Trophoblast cell (in vitro differentiated cells and primary cell): ENCODE results near the gene KIAA0040.

Experiments used
- DNase-seq, 2 donors: peaks; one replicate each; pipeline ENCODE4 v3.0.0-alpha.2; 2016
- H2AFZ ChIP-seq: 2 replicates; pipeline ENCODE4 v1.6.1; 2013; ENCODE audit warnings: low read length, moderate library complexity, mild to moderate bottlenecking; ENCODE audit not compliant: insufficient read depth, poor library complexity
- H2AK5ac ChIP-seq: 2 replicates; pipeline ENCODE4 v1.6.1; 2013; ENCODE audit warnings: mild to moderate bottlenecking, low read length
- H2BK120ac ChIP-seq: 2 replicates; pipeline ENCODE4 v1.6.1; 2013; ENCODE audit warnings: low read length, mild to moderate bottlenecking, moderate library complexity; ENCODE audit not compliant: insufficient read depth, poor library complexity
- H2BK12ac ChIP-seq: 2 replicates; pipeline ENCODE4 v1.6.1; 2013; ENCODE audit warnings: mild to moderate bottlenecking, low read length, moderate library complexity
- H2BK5ac ChIP-seq: 2 replicates; pipeline ENCODE4 v1.6.1; 2013; ENCODE audit warnings: low read length, low read depth, moderate library complexity, mild to moderate bottlenecking; ENCODE audit not compliant: poor library complexity
- H3K14ac ChIP-seq: 2 replicates; pipeline ENCODE4 v1.6.1; 2013; ENCODE audit warnings: mild to moderate bottlenecking, low read length
- H3K18ac ChIP-seq: 2 replicates; pipeline ENCODE4 v1.6.1; 2013; ENCODE audit warnings: mild to moderate bottlenecking, low read length
- H3K23ac ChIP-seq: 2 replicates; pipeline ENCODE4 v1.6.1; 2013; ENCODE audit warnings: low read length
- H3K27ac ChIP-seq: 2 replicates; pipeline ENCODE4 v1.5.1; 2013; ENCODE audit warnings: low read depth, mild to moderate bottlenecking, inconsistent platforms, low read length, moderate library complexity
- H3K27me3 ChIP-seq: 2 replicates; pipeline ENCODE4 v1.6.1; 2013; ENCODE audit warnings: inconsistent platforms, mild to moderate bottlenecking, low read length, moderate library complexity; ENCODE audit not compliant: insufficient read depth
- H3K36me3 ChIP-seq, 2 experiments: 1 replicate in 1 of 2; 2 replicates in 1 of 2; pipeline ENCODE4 v1.6.1; 2013; ENCODE audit warnings: low read length in 2 of 2, mild to moderate bottlenecking in 2 of 2, moderate library complexity in 1 of 2; ENCODE audit not compliant: insufficient read depth in 2 of 2, control insufficient read depth in 1 of 2
- H3K4ac ChIP-seq: 2 replicates; pipeline ENCODE4 v1.6.1; 2013; ENCODE audit warnings: low read depth, mild to moderate bottlenecking, low read length, moderate library complexity
- H3K4me1 ChIP-seq, 2 experiments: 1 replicate in 1 of 2; 2 replicates in 1 of 2; pipeline ENCODE4 v1.6.1; 2013; ENCODE audit warnings: low read length in 2 of 2, mild to moderate bottlenecking in 2 of 2, moderate library complexity in 1 of 2; ENCODE audit not compliant: insufficient read depth in 2 of 2, control insufficient read depth in 1 of 2
- H3K4me2 ChIP-seq: 2 replicates; pipeline ENCODE4 v1.6.1; 2013; ENCODE audit warnings: inconsistent platforms, mild to moderate bottlenecking, low read length, moderate library complexity
- H3K4me3 ChIP-seq: 2 replicates; pipeline ENCODE4 v1.5.1; 2013; ENCODE audit warnings: mild to moderate bottlenecking, low read depth, low read length, inconsistent platforms
- H3K79me1 ChIP-seq: one replicate; pipeline ENCODE4 v1.6.1; 2013; ENCODE audit warnings: low read length
- H3K79me2 ChIP-seq: 2 replicates; pipeline ENCODE4 v1.6.1; 2013; ENCODE audit warnings: low read length, mild to moderate bottlenecking; ENCODE audit not compliant: control insufficient read depth, insufficient read depth, poor library complexity
- H3K9ac ChIP-seq: 2 replicates; pipeline ENCODE4 v1.6.1; 2013; ENCODE audit warnings: mild to moderate bottlenecking, low read length
- H3K9me3 ChIP-seq: 2 replicates; pipeline ENCODE4 v1.6.1; 2013; ENCODE audit warnings: low read depth, mild to moderate bottlenecking, control low read depth, inconsistent platforms, low read length; ENCODE audit not compliant: insufficient read depth
- H4K12ac ChIP-seq: 2 replicates; pipeline ENCODE4 v1.6.1; 2013; ENCODE audit warnings: low read depth, mild to moderate bottlenecking, low read length, moderate library complexity
- H4K8ac ChIP-seq: 2 replicates; pipeline ENCODE4 v1.6.1; 2013; ENCODE audit warnings: low read depth, mild to moderate bottlenecking, low read length, moderate library complexity
- H4K91ac ChIP-seq: one replicate; pipeline ENCODE4 v1.6.1; 2013; ENCODE audit warnings: low read depth, mild to moderate bottlenecking, low read length, moderate library complexity
- WGBS: extraction: QIAGEN DNeasy Blood & Tissue Kit; methylation state at CpG from one replicate; pipeline ENCODE4 v1.1.7; 2013; ENCODE audit warnings: missing lambda C conversion rate; ENCODE audit not compliant: insufficient read length, insufficient coverage; ENCODE audit errors: extremely low coverage; 5-methylcytosine and 5-hydroxymethylcytosine counted together

Gene KIAA0040

DNA sequence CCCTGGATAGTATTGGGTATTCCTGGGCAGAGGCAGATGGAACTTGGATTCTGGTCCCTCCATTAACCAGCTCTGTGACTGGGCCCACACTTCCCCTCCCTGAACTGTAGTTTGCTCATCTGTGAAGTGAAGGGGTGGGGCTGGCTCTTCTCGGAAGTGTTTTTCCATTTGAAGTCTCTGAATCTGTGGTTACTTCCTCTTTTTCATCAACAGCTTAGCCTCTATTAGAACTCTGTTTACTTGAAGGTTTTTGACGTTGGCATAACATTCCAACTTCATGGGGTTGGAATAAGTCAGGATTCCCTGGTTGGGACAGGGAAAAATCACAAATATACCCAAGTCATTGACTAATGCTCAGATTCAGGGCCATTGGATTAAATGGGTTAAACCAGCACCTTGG lies 3.6 kb downstream of the KIAA0040 start:
- Histone ChIP-seq H3K23ac (no peak overlapping the region), H4K12ac (no peak overlapping the region), H2AFZ (no peak overlapping the region), H4K8ac (no peak overlapping the region), H2BK12ac (no peak overlapping the region), H2BK120ac (no peak overlapping the region), H3K14ac (no peak overlapping the region), H2BK5ac (no peak overlapping the region), H3K9me3 (no peaks in the 10 kb centered on the region), H3K4me3 (no peak overlapping the region), H4K91ac (no peak overlapping the region), H3K79me2 (peaks cover 14% of the 10 kb centered on the region), H3K36me3 (peaks cover 2 to 5% of the 10 kb centered on the region in 2 experiments), H3K27ac (no peak overlapping the region), H3K4me1 (peaks cover 11 to 22% of the 10 kb centered on the region in 2 experiments), H2AK5ac (no peak overlapping the region), H3K27me3 (no peaks in the 10 kb centered on the region), H3K4ac (no peak overlapping the region), H3K79me1 (peaks cover 18% of the 10 kb centered on the region), H3K9ac (no peak overlapping the region), H3K4me2 (no peak overlapping the region), H3K18ac (no peak overlapping the region)
- WGBS, result no CpG with 5 or more reads among the region's 2 CpGs
- no peak for DNase-seq

- Histone ChIP-seq H3K27ac (no peak overlapping the region), H3K36me3 (peaks cover 10% of the 10 kb centered on the region in 2 experiments), H3K79me2 (peaks cover 5% of the 10 kb centered on the region), H3K27me3 (no peaks in the 10 kb centered on the region), H4K8ac (no peak overlapping the region), H3K79me1 (peaks cover 2% of the 10 kb centered on the region), H4K12ac (no peak overlapping the region), H3K18ac (no peak overlapping the region), H2BK12ac (no peak overlapping the region), H3K9me3 (no peaks in the 10 kb centered on the region), H3K4ac (no peak overlapping the region), H2BK5ac (no peak overlapping the region), H3K4me2 (no peak overlapping the region), H2BK120ac (no peak overlapping the region), H3K23ac (no peak overlapping the region), H3K4me3 (no peak overlapping the region), H3K14ac (no peak overlapping the region), H2AK5ac (no peak overlapping the region), H3K4me1 (peaks cover 3 to 15% of the 10 kb centered on the region in 2 experiments), H2AFZ (no peak overlapping the region), H3K9ac (no peak overlapping the region), H4K91ac (no peak overlapping the region)
- no peak for DNase-seq
- WGBS, result no CpG with 5 or more reads among the region's 2 CpGs
Measured at GRCh38 chr1:175186433-175187160, 6.0 kb downstream of the KIAA0040 start.

DNA sequence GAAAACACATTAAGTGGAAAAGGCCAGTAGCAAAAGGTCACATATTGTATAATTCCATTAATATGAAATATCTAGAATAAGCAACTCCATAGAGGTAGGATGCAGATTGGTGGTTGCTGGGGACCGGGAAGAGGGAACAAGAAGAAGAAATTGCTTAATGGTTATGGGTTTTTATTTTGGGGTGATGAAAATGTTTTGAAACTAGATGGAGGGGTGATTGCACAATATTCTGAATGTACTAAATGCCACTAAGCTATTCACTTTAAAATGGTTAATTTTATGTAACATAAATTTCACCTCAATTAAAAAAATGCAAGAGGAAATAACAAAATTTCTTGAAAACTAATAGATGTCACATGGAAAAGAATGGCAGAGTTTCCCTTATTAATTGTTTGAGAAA lies 6.7 kb downstream of the KIAA0040 start:
- H3K9me3 ChIP-seq, result no peaks in the 10 kb centered on the region
- H3K79me2 ChIP-seq, result peaks cover 4% of the 10 kb centered on the region
- no peak overlapping the region for H2AFZ ChIP-seq
- H4K91ac ChIP-seq, result no peak overlapping the region
- peaks cover 10% of the 10 kb centered on the region in 2 experiments for H3K36me3 ChIP-seq
- no peak for DNase-seq
- peaks cover 3 to 10% of the 10 kb centered on the region in 2 experiments for H3K4me1 ChIP-seq
- H3K14ac ChIP-seq, result no peak overlapping the region
- H2BK5ac ChIP-seq, result no peak overlapping the region
- H2AK5ac ChIP-seq, result no peak overlapping the region
- no peak overlapping the region for H3K9ac ChIP-seq
- no peak overlapping the region for H2BK120ac ChIP-seq
- no peak overlapping the region for H3K4me2 ChIP-seq
- no peak overlapping the region for H3K23ac ChIP-seq
- no CpG with 5 or more reads among the region's 1 CpG for WGBS
- no peak overlapping the region for H3K27ac ChIP-seq
- peaks cover 2% of the 10 kb centered on the region for H3K79me1 ChIP-seq
- H3K4ac ChIP-seq, result no peak overlapping the region
- H4K12ac ChIP-seq, result no peak overlapping the region
- no peak overlapping the region for H3K4me3 ChIP-seq
- H4K8ac ChIP-seq, result no peak overlapping the region
- no peaks in the 10 kb centered on the region for H3K27me3 ChIP-seq
- no peak overlapping the region for H3K18ac ChIP-seq
- H2BK12ac ChIP-seq, result no peak overlapping the region

- Histone ChIP-seq H3K9me3 (no peaks in the 10 kb centered on the region), H3K4me3 (no peak overlapping the region), H3K79me2 (peaks cover 4% of the 10 kb centered on the region), H3K27me3 (no peaks in the 10 kb centered on the region), H3K4me1 (peaks cover 6 to 11% of the 10 kb centered on the region in 2 experiments), H2BK120ac (no peak overlapping the region), H2BK5ac (no peak overlapping the region), H3K4ac (peak overlapping the region; percentile 72), H4K8ac (no peak overlapping the region), H4K91ac (no peak overlapping the region), H2AK5ac (no peak overlapping the region), H3K18ac (no peak overlapping the region), H3K27ac (no peak overlapping the region), H3K23ac (no peak overlapping the region), H2AFZ (no peak overlapping the region), H3K4me2 (no peak overlapping the region), H2BK12ac (no peak overlapping the region), H3K79me1 (peaks cover 2% of the 10 kb centered on the region), H3K14ac (no peak overlapping the region), H3K36me3 (peaks cover 10% of the 10 kb centered on the region in 2 experiments), H4K12ac (no peak overlapping the region), H3K9ac (no peak overlapping the region)
- WGBS, result no CpG with 5 or more reads among the region's 5 CpGs
- no peak for DNase-seq
Measured at GRCh38 chr1:175183586-175183985, 9.0 kb downstream of the KIAA0040 start.
